ENCODE data around the gene CDH23. TPM values are rescaled to one million over a fixed set of nuclear protein-coding genes. Genes with fewer than 3 reads are reported as not detected.

Gene CDH23
- total RNA-seq, 3 donors from 2014 or later, result 1.8 to 3.6 (median 3.0) TPM

- H3K36me3 ChIP-seq (ENCODE audit: low read depth), result no peaks in the 10 kb centered on the region
- ATAC-seq, result peak; percentile 63
- peak in 2 of 3 donors; percentile 58 to 73 for DNase-seq
- no peak overlapping the region for H3K4me3 ChIP-seq
- intact Hi-C loops (cut with DNase I, micrococcal nuclease), result no loop called here
- TF ChIP-seq CTCF (IDR thresholded peaks at IDR 0.05), result no peak
- H3K4me1 ChIP-seq (ENCODE audit: low read depth), result peaks cover 42% of the 10 kb centered on the region
- no peaks in the 10 kb centered on the region for H3K9me3 ChIP-seq
These were observed 443.6 kb downstream of the CDH23 start for GRCh38 chr10:71840177-71840957.

- no peaks in the 10 kb centered on the region for H3K9me3 ChIP-seq
- H3K4me1 ChIP-seq (ENCODE audit: low read depth), result peaks cover 41% of the 10 kb centered on the region
- ATAC-seq (no peak), DNase-seq (no peak)
- H3K4me3 ChIP-seq, result no peak overlapping the region
- intact Hi-C loops (cut with DNase I, micrococcal nuclease), result no loop called here
- H3K36me3 ChIP-seq (ENCODE audit: low read depth), result no peaks in the 10 kb centered on the region
- TF ChIP-seq CTCF (IDR thresholded peaks at IDR 0.05), result no peak
These were observed 444.2 kb downstream of the CDH23 start for GRCh38 chr10:71840958-71841335.

GRCh38 chr10:71842422-71842821, 445.7 kb downstream of the CDH23 start:
- no peak for ATAC-seq

GRCh38 chr10:71842856-71843686, 446.4 kb downstream of the CDH23 start:
- ATAC-seq (no peak), DNase-seq (no peak)
- intact Hi-C loops (cut with DNase I, micrococcal nuclease), result no loop called here
- Histone ChIP-seq H3K9me3 (no peaks in the 10 kb centered on the region), H3K36me3 (ENCODE audit: low read depth) (no peaks in the 10 kb centered on the region), H3K4me3 (no peak overlapping the region), H3K4me1 (ENCODE audit: low read depth) (peaks cover 30% of the 10 kb centered on the region)
- TF ChIP-seq CTCF (IDR thresholded peaks at IDR 0.05), result no peak

More at GRCh38 chr10:71842422-71842821, 445.7 kb downstream of the CDH23 start:
- Histone ChIP-seq H3K9me3 (no peaks in the 10 kb centered on the region), H3K4me1 (ENCODE audit: low read depth) (peaks cover 35% of the 10 kb centered on the region), H3K4me3 (no peak overlapping the region), H3K36me3 (ENCODE audit: low read depth) (no peaks in the 10 kb centered on the region)
- intact Hi-C loops (cut with DNase I, micrococcal nuclease), result no loop called here
- no peak for TF ChIP-seq CTCF (IDR thresholded peaks at IDR 0.05)
- DNase-seq, result no peak

- peaks cover 24% of the 10 kb centered on the region for H3K4me1 ChIP-seq (ENCODE audit: low read depth)
- TF ChIP-seq CTCF (IDR thresholded peaks at IDR 0.05), result no peak
These were observed 447.4 kb downstream of the CDH23 start for GRCh38 chr10:71844084-71844483.

More at GRCh38 chr10:71844084-71844483, 447.4 kb downstream of the CDH23 start:
- H3K4me3 ChIP-seq, result no peak overlapping the region
- H3K36me3 ChIP-seq (ENCODE audit: low read depth), result no peaks in the 10 kb centered on the region
- DNase-seq, result no peak
- ATAC-seq, result no peak
- intact Hi-C loops (cut with DNase I, micrococcal nuclease), result no loop called here
- no peaks in the 10 kb centered on the region for H3K9me3 ChIP-seq
